NT2/D1 (cell line): ENCODE results near the gene TMEM141.

Experiments used
- SUZ12 ChIP-seq: IDR thresholded peaks from 2 replicates; pipeline ENCODE4 v1.6.1; 2011; ENCODE audit not compliant: insufficient read length, insufficient read depth; ENCODE audit errors: extremely low read depth
- YY1 ChIP-seq: IDR thresholded peaks from 2 replicates; pipeline ENCODE4 v1.6.1; 2011; ENCODE audit not compliant: insufficient read length, insufficient read depth
- ZNF274 ChIP-seq: IDR thresholded peaks from 2 replicates; pipeline ENCODE4 v1.6.1; 2011; ENCODE audit warnings: mild to moderate bottlenecking, low read depth, low read length

GRCh38 chr9:136777359-136777758 lies 13.8 kb upstream of the TMEM141 start:
- TF ChIP-seq YY1 (no peak), ZNF274 (no peak), SUZ12 (no peak)
